ENCODE data around the gene HTR1D.

Gene HTR1D

GRCh38 chr1:23184212-23184934 lies 32.9 kb downstream of the HTR1D start:
- peak; percentile 34 to 72 for DNase-seq

- peak in 1 of 2 donors; percentile 57 for DNase-seq
These were observed 37.4 kb downstream of the HTR1D start for GRCh38 chr1:23179862-23180261.

GRCh38 chr1:23178950-23179349 lies 38.4 kb downstream of the HTR1D start:
- DNase-seq = peak in 1 of 2 donors; percentile 37

- DNase-seq = no peak
These were observed 38.9 kb downstream of the HTR1D start for GRCh38 chr1:23178414-23178813.

- DNase-seq = peak; percentile 40 to 47
These were observed 39.6 kb downstream of the HTR1D start for GRCh38 chr1:23177438-23178380.

- DNase-seq = no peak
These were observed 40.3 kb downstream of the HTR1D start for GRCh38 chr1:23177031-23177430.

GRCh38 chr1:23174426-23175110 lies 42.7 kb downstream of the HTR1D start:
- DNase-seq = no peak

GRCh38 chr1:23171181-23171755 lies 46.0 kb downstream of the HTR1D start:
- DNase-seq = no peak

- DNase-seq = peak; percentile 85 to 96
These were observed 47.5 kb downstream of the HTR1D start for GRCh38 chr1:23169727-23170335.

- DNase-seq = no peak
These were observed 48.1 kb downstream of the HTR1D start for GRCh38 chr1:23169195-23169575.

- DNase-seq = peak; percentile 77 to 96
These were observed 48.7 kb downstream of the HTR1D start, which contains the start of gene LUZP1 for GRCh38 chr1:23168445-23169194. Gene LUZP1, minus strand, starts transcription at chr1:23168856.

GRCh38 chr1:23168079-23168444 lies 49.2 kb downstream of the HTR1D start:
- peak in 1 of 2 donors; percentile 13 for DNase-seq

- peak in 1 of 2 donors; percentile 14 for DNase-seq
These were observed 49.8 kb downstream of the HTR1D start for GRCh38 chr1:23167353-23168078.

GRCh38 chr1:23166854-23167253 lies 50.4 kb downstream of the HTR1D start:
- no peak for DNase-seq

- DNase-seq = no peak
These were observed 53.9 kb downstream of the HTR1D start for GRCh38 chr1:23163395-23163794.

GRCh38 chr1:23159963-23160877 lies 57.1 kb downstream of the HTR1D start:
- no peak for DNase-seq

GRCh38 chr1:23156940-23157339 lies 60.4 kb downstream of the HTR1D start:
- no peak for DNase-seq

- DNase-seq = no peak
These were observed 64.2 kb downstream of the HTR1D start for GRCh38 chr1:23152966-23153684.

- no peak for DNase-seq
These were observed 66.6 kb downstream of the HTR1D start for GRCh38 chr1:23150742-23151141.

Data from inflammatory macrophage treated with lipopolysaccharide for 1 hour (primary cell).